Activated CD8-positive, alpha-beta memory T cell treated with anti-CD3 and anti-CD28 coated beads, Interleukin-2, amount 50 U/mL, for 24 hours (primary cell): Measurements from ENCODE around the gene UBTF.

ENCODE experiments used
- DNase-seq: peaks from one replicate; pipeline ENCODE4 v3.0.0-alpha.2; 2020; ENCODE audit errors: extremely low read depth

UBTF gene

GRCh38 chr17:44197980-44198720, 21.3 kb downstream of the UBTF start:
- DNase-seq, result no peak

DNA sequence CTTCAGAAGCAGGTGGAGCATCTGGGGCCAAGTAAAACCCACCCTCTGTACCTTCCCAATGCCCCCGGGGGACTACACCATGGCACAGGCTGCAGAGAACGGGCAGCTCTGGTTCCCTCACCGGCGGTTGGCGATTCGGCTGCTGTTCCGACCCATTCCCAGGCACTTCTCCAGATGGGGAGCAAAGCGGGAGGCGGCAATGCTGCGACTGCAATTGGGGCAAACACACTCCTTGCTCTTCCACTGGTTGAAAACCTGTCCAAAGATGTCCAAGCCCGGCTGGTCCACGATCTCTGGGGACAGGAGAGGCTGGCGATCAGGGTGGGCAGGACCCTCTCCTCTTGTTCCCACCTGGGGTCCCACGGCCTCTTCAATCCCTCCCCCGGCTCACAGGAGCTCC, 22.4 kb downstream of the UBTF start:
- DNase-seq, result no peak

- DNase-seq, result no peak
Measured at GRCh38 chr17:44193326-44194084, 26.0 kb downstream of the UBTF start.

DNA sequence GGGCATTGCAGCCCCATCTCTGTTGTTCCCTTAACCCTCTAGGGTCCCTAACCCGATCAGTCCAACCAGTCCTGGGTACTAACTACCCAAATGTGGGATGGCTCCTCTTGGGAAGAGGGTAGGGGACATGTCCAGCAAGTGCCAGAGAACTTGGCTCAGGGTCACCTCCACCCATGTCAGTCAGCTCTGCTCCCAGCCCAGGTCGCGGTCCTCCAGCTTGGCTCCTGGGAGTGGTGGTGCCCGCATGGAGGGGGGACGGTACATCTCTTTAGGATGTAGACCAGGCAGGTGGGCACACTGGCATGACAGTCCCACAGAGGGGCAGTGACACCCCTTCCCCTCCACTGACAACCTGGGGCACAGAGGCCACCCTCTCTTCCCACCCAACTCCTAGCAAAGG, 26.7 kb downstream of the UBTF start:
- no peak for DNase-seq

DNA sequence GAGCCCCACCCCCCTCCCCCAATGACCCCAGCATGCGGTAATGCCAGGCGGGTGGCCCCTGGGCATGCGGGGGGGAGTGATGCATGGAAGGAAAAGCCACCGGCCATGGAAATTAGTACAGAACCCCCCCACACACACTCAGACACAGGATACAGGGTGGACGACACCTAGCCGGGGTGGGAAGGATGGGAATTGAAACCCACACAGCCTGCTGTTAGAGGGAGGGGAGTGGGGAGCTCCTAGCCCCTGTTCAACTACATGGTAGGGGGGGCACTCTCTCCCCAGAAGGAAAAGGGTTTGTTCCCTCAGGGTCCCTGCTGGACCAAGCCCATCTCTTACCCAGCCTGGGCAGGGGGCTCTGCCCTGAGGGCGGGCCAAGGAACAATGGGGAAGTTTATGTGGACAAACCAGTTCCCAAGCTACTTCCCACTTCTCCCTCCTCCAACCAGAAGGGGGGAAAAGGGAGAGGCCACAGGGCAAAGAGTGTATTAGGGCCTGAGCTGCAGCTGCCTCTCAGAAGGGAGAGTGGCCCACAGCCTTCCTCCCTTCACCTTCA, 27.5 kb downstream of the UBTF start:
- DNase-seq, result no peak

- no peak for DNase-seq
Measured at GRCh38 chr17:44191369-44191768, 28.1 kb downstream of the UBTF start.

DNA sequence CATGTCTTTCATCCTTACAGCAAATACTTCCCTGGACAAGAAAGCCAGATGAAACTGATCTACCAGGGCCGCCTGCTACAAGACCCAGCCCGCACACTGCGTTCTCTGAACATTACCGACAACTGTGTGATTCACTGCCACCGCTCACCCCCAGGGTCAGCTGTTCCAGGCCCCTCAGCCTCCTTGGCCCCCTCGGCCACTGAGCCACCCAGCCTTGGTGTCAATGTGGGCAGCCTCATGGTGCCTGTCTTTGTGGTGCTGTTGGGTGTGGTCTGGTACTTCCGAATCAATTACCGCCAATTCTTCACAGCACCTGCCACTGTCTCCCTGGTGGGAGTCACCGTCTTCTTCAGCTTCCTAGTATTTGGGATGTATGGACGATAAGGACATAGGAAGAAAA, 29.0 kb downstream of the UBTF start:
- no peak for DNase-seq

DNA sequence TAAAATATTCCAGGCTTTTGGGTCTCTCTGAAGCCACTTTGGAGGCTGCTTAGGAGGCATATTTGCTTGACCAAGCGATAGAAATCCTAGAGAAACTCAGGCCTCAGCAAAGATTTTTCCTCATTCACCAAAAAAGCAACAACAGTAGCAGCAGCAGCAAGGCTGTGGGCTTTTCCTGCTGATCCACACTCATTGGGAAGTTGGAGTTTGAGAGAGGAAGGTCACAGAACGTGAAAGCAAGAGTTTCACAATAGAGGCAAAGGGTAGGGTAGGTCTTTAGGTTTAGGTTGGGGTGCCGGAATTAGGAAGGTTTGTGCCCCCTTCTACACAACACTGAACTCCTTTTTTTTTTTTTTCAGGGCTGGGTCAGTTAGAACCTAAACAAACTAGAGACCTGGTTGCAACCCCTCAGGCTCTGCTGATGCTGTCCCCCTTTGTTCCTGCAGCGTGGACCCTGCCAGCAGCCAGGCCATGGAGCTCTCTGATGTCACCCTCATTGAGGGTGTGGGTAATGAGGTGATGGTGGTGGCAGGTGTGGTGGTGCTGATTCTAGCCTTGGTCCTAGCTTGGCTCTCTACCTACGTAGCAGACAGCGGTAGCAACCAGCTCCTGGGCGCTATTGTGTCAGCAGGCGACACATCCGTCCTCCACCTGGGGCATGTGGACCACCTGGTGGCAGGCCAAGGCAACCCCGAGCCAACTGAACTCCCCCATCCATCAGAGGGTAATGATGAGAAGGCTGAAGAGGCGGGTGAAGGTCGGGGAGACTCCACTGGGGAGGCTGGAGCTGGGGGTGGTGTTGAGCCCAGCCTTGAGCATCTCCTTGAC, 30.7 kb downstream of the UBTF start:
- no peak for DNase-seq

DNA sequence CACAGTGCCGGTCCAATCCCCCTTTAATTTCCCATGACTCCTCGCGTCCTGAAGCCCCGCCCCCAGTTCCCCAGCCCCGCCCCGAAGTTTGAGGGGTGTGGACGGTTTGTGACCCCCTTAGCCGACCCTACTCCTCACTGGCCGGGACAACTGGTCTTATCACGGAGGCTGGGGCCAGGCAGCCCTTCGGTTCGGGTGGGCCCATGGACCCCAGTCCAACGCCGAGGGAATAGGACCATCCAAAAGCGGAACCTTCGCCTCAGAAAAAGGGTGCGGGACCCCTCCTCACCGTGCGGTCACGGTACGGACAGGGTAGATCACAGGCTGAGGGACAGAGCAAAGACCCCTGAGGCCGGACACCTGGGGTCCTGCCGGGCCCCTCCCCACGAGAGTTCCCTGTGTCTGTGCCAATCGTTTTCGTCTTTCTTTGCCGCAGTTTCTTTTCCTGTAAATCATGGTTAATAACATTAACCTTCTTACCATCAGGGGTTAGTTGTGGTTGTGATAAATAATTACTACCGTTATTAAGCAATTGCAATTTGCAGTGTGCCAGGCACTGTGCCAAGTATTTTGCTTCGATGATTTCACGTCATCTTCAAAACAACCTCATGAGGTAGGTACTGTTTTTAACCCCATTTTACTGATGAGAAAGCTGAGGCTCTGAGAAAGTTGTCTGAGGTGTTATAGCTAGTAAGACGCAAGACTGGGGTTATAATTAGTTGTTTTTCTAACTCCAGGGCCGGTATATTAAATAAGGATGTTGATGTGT, 32.2 kb downstream of the UBTF start:
- peak; percentile 44 for DNase-seq

- peak; percentile 96 for DNase-seq
Measured at GRCh38 chr17:44186307-44187130, 33.0 kb downstream of the UBTF start, which contains the start of gene TMUB2. Gene TMUB2, plus strand, starts transcription at chr17:44186972. Its CDS starts 737 bp downstream, at chr17:44187709.

GRCh38 chr17:44184212-44184810, 35.2 kb downstream of the UBTF start:
- DNase-seq, result no peak

DNA sequence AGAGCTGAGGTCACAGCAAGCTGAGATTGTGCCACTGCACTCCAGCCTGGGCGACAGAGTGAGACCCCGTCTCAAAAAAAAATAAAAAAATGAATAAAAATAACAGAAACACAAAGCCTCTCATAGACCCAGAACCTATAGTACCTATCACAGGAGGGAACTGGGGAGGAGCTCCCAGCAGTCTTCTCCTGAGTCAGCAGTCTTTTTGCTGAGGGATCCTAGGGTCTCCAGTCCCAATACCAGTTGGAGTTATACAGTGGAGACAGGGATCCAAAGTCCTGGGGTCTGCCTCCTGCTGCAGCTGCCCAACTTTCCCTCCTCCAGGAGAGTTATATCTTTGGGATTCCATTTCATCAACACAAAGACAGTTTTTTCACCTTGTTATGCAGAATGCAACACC, 36.5 kb downstream of the UBTF start:
- no peak for DNase-seq

GRCh38 chr17:44178133-44178532, 41.3 kb downstream of the UBTF start:
- DNase-seq, result no peak

GRCh38 chr17:44177640-44178039, 41.8 kb downstream of the UBTF start:
- DNase-seq, result no peak

- no peak for DNase-seq
Measured at GRCh38 chr17:44176671-44177501, 42.6 kb downstream of the UBTF start.

DNA sequence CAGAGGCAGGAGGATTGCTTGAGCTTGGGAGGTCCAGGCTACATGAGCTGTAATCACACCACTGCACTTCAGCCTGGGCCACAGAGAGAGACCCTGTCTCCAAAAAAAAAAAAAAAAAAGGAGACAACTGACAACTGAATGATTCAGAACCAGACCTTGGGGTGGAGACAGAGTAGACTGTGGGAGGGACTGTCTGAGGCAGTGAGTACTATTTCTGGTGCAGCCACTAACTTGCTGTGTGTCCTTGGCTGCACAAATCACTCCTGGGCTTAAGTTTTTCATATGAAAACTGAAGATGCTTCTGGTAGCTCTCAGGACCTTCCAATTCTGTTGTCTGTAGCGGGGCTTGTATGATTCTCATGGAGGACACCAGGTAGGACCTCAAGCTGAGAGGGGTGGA, 43.2 kb downstream of the UBTF start:
- DNase-seq, result no peak

DNA sequence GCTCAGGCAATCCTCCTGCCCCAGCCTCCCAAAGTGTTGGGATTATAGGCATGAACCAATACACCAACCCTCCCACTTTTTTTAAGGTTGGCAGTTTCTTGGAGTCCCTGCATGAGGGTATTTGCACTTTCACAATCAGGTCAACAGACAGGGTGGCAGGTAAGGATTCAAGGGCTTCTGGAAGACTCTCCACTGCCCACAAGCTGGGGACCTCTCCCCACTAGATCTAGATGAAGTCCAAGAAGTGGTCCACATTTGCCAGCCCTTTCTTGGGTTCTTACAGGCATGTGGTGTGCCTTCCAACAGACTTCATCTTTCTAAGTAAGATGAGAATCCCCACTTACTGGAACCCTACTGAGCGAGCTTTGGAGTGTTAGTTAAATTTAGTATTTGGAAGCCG, 45.0 kb downstream of the UBTF start:
- DNase-seq, result no peak

GRCh38 chr17:44171931-44172455, 47.5 kb downstream of the UBTF start:
- no peak for DNase-seq
